SK-N-SH (cell line): Measurements from ENCODE around the gene TOM1L2. TPM values are rescaled to one million over a fixed set of nuclear protein-coding genes. Genes with fewer than 3 reads are reported as not detected.
A peak's percentile ranks its signal among the peaks of the same experiment; 100 is the strongest.

ENCODE experiments used
- CTCF ChIA-PET: fragments of 300-600, 350-600 bp; formaldehyde crosslinking; extraction: SDS; loops from one replicate; lab custom pipeline; 2021; lab: Yijun Ruan, JAX
- POLR2A ChIA-PET: fragments of 350-600 bp; sonication (Branson Sonifier 250); formaldehyde crosslinking; extraction: SDS; loops from one replicate; lab custom pipeline; 2020; ENCODE audit warnings: antibody characterized with exemption, inconsistent platforms; lab: Yijun Ruan, JAX
- DNase-seq: peaks from one replicate; pipeline ENCODE4 v3.0.0; 2012
- H2AFZ ChIP-seq: fragments of 200-600 bp; sonication (generic); 2 replicates; pipeline ENCODE4 v1.8.1; 2016; ENCODE audit warnings: antibody characterized with exemption, mild to moderate bottlenecking, low read depth
- H3F3A ChIP-seq: fragments of 200-600 bp; sonication (generic); replicated peaks from 2 replicates; pipeline ENCODE3; 2016; ENCODE audit warnings: antibody characterized with exemption, mild to moderate bottlenecking; ENCODE audit not compliant: insufficient read depth
- H3K27ac ChIP-seq, 2 experiments: fragments of 200-500 bp in 1 of 2; fragments of 200-600 bp in 1 of 2; sonication (Bioruptor generic) in 1 of 2; sonication (generic), shearing (Covaris generic) in 1 of 2; 2 replicates each; pipeline versions ENCODE4 v1.5.1 to v1.6.1; 2014 to 2016; ENCODE audit warnings: low read depth in 2 of 2, inconsistent platforms in 1 of 2, low read length in 1 of 2, mild to moderate bottlenecking in 1 of 2, mixed read lengths in 1 of 2
- H3K27me3 ChIP-seq: fragments of 200-600 bp; sonication (generic), shearing (Covaris generic); 2 replicates; pipeline ENCODE4 v1.6.1; 2016; ENCODE audit warnings: mixed run types; ENCODE audit not compliant: insufficient read depth
- H3K36me3 ChIP-seq, 2 experiments: fragments of 200-500 bp in 1 of 2; fragments of 200-600 bp in 1 of 2; sonication (Bioruptor generic) in 1 of 2; sonication (generic) in 1 of 2; replicated peaks in 1 of 2; 2 replicates each; pipeline versions ENCODE3 to v1.5.1; 2014 to 2016; ENCODE audit warnings: low read length in 1 of 2, mild to moderate bottlenecking in 1 of 2; ENCODE audit not compliant: insufficient read depth in 2 of 2, control insufficient read depth in 1 of 2
- H3K4me1 ChIP-seq, 2 experiments: fragments of 200-500 bp in 1 of 2; fragments of 200-600 bp in 1 of 2; sonication (Bioruptor generic) in 1 of 2; sonication (generic), shearing (Covaris generic) in 1 of 2; 2 replicates each; pipeline versions ENCODE4 v1.5.1 to v1.6.1; 2014 to 2016; ENCODE audit warnings: low read depth in 1 of 2, low read length in 1 of 2, mixed run types in 1 of 2; ENCODE audit not compliant: insufficient read depth in 2 of 2, control insufficient read depth in 1 of 2
- H3K4me2 ChIP-seq: fragments of 200-600 bp; sonication (generic), shearing (Covaris generic); 2 replicates; pipeline ENCODE4 v1.6.1; 2017; ENCODE audit warnings: mixed run types
- H3K4me3 ChIP-seq, 2 experiments: fragments of 200-500 bp in 1 of 2; fragments of 200-600 bp in 1 of 2; sonication (Bioruptor generic) in 1 of 2; sonication (generic), shearing (Covaris generic) in 1 of 2; 2 replicates each; pipeline versions ENCODE4 v1.5.1 to v1.8.1; 2014 to 2016; ENCODE audit warnings: low read depth in 2 of 2, inconsistent platforms in 1 of 2, low read length in 1 of 2, mild to moderate bottlenecking in 1 of 2, mixed read lengths in 1 of 2, moderate library complexity in 1 of 2
- H3K79me2 ChIP-seq: fragments of 200-600 bp; sonication (generic); 2 replicates; pipeline ENCODE4 v1.8.1; 2017; ENCODE audit warnings: mild to moderate bottlenecking; ENCODE audit not compliant: insufficient read depth
- H3K9ac ChIP-seq: fragments of 200-600 bp; sonication (generic); 2 replicates; pipeline ENCODE4 v1.6.1; 2017; ENCODE audit warnings: mixed run types
- H3K9me2 ChIP-seq: fragments of 200-600 bp; sonication (generic); 2 replicates; pipeline ENCODE4 v1.6.1; 2017; ENCODE audit warnings: mixed run types
- H3K9me3 ChIP-seq: fragments of 200-600 bp; sonication (generic); 2 replicates; pipeline ENCODE4 v1.6.1; 2017; ENCODE audit warnings: mixed run types, mild to moderate bottlenecking, moderate library complexity
- H4K20me1 ChIP-seq: fragments of 200-600 bp; sonication (generic); 2 replicates; pipeline ENCODE4 v1.6.1; 2017; ENCODE audit warnings: mild to moderate bottlenecking, mixed run types; ENCODE audit not compliant: insufficient read depth
- CHD2 ChIP-seq: fragments of 150-350 bp; IDR thresholded peaks from 2 replicates; pipeline ENCODE4 v1.6.1; 2018; ENCODE audit warnings: low read length; ENCODE audit not compliant: partially characterized antibody
- ELF1 ChIP-seq: IDR thresholded peaks from 2 replicates; pipeline ENCODE4 v1.4.0; 2012
- EP300 ChIP-seq, 2 experiments: IDR thresholded peaks; 2 replicates each; pipeline versions ENCODE4 v1.4.0 to v1.6.1; 2012; ENCODE audit warnings: borderline replicate concordance in 1 of 2, low read depth in 1 of 2, low read length in 1 of 2
- EZH2phosphoT487 ChIP-seq: fragments of 200-600 bp; sonication (generic); IDR thresholded peaks from 2 replicates; pipeline ENCODE4 v1.6.1; 2017; ENCODE audit warnings: low read depth, mixed run types, mild to moderate bottlenecking, antibody characterized with exemption, moderate library complexity, borderline replicate concordance
- FOXJ3 ChIP-seq: sonication (generic); formaldehyde crosslinking; IDR thresholded peaks from 2 replicates; pipeline ENCODE4 v1.5.1; 2020; ENCODE audit warnings: mild to moderate bottlenecking, missing genetic modification reagents
- GABPA ChIP-seq: IDR thresholded peaks from 2 replicates; pipeline ENCODE4 v1.4.0; 2012; ENCODE audit warnings: low read depth, mild to moderate bottlenecking
- GATA2 ChIP-seq: sonication (generic); formaldehyde crosslinking; IDR thresholded peaks from 2 replicates; pipeline ENCODE4 v1.5.0; 2020; ENCODE audit warnings: mild to moderate bottlenecking, missing genetic modification reagents
- MEF2A ChIP-seq: IDR thresholded peaks from 2 replicates; pipeline ENCODE4 v1.4.0; 2012; ENCODE audit warnings: low read depth, borderline replicate concordance
- MXI1 ChIP-seq: IDR thresholded peaks from 2 replicates; pipeline ENCODE4 v1.6.1; 2012; ENCODE audit warnings: mild to moderate bottlenecking, low read depth, low read length, improper control_type of control experiment
- NRF1 ChIP-seq: IDR thresholded peaks from 2 replicates; pipeline ENCODE4 v1.6.1; 2012; ENCODE audit warnings: low read depth, mild to moderate bottlenecking, low read length
- RAD21 ChIP-seq: IDR thresholded peaks from 2 replicates; pipeline ENCODE4 v1.6.1; 2012; ENCODE audit warnings: mild to moderate bottlenecking, low read length
- RCOR1 ChIP-seq: fragments of 150-350 bp; IDR thresholded peaks from 2 replicates; pipeline ENCODE4 v1.6.1; 2017; ENCODE audit warnings: antibody characterized with exemption, low read length
- RFX5 ChIP-seq: IDR thresholded peaks from 2 replicates; pipeline ENCODE4 v1.6.1; 2012; ENCODE audit warnings: mild to moderate bottlenecking, improper control_type of control experiment, low read length
- YY1 ChIP-seq: IDR thresholded peaks from 2 replicates; pipeline ENCODE4 v1.4.0; 2012; ENCODE audit warnings: low read depth, mild to moderate bottlenecking
- ZBTB33 ChIP-seq: IDR thresholded peaks from 2 replicates; pipeline ENCODE4 v1.4.0; 2012; ENCODE audit warnings: low read depth, borderline replicate concordance
- WGBS: methylation state at CpG from one replicate; pipeline ENCODE4 v1.1.6; 2017; ENCODE audit warnings: low lambda C conversion rate; 5-methylcytosine and 5-hydroxymethylcytosine counted together
- polyA plus RNA-seq, 3 experiments: library from polyadenylated mRNA; depleted of rRNA; stranded (reverse); fragments of >200 nt; gene quantifications; 2 replicates each; pipeline ENCODE4 v1.2.3, GENCODE V29; 2012
- TF ChIP-seq, protein P1 (sequence below): fragments of 150-350 bp; IDR thresholded peaks from 2 replicates; pipeline ENCODE4 v1.6.1; 2017; ENCODE audit warnings: antibody characterized with exemption, low read length, low read depth, borderline replicate concordance
- TF ChIP-seq, protein P2 (sequence below): fragments of 150-350 bp; IDR thresholded peaks from 2 replicates; pipeline ENCODE4 v1.6.1; 2016; ENCODE audit warnings: mild to moderate bottlenecking, low read depth, low read length

TOM1L2 gene
- polyA plus RNA-seq, 1 of the 3 experiments (the other 2 are of a cell fraction): 85.4 TPM

- Histone ChIP-seq H3K9ac (no peak overlapping the region), H3K36me3 (peaks cover 0 to 15% of the 10 kb centered on the region in 2 experiments), H3K79me2 (no peaks in the 10 kb centered on the region), H3K4me3 (no peak overlapping the region), H3K27me3 (no peaks in the 10 kb centered on the region), H3K9me3 (no peaks in the 10 kb centered on the region), H3K9me2 (no peaks in the 10 kb centered on the region), H4K20me1 (no peaks in the 10 kb centered on the region), H3K4me2 (no peak overlapping the region), H3K27ac (peak overlapping the region in 1 of 2 experiments; percentile 93; a peak in 2 of 4 replicates), H3F3A (peaks cover 4% of the 10 kb centered on the region), H2AFZ (no peak overlapping the region), H3K4me1 (peaks cover 0 to 35% of the 10 kb centered on the region in 2 experiments; a peak in 1 of 4 replicates)
- CTCF ChIA-PET: interaction anchor here (1.3 to 2.4 kb wide), 3 partner anchors 11 to 127 kb away, joined by 4 to 10 read pairs (median 6); no protein-coding TSS in a partner anchor
- POLR2A ChIA-PET: no interaction called here
- peak; percentile 32; the same call in 1 of the 2 replicates for TF ChIP-seq GATA2 (CRISPR knock-in tag)
- no peak for TF ChIP-seq RCOR1
- DNase-seq: peak; percentile 57
- 66% methylated on average over 3 of the region's 3 CpGs for WGBS
Observed at GRCh38 chr17:18017958-18018357, 45.8 kb upstream of the TOM1L2 start.

GRCh38 chr17:18016426-18016825, 44.2 kb upstream of the TOM1L2 start:
- H3K4me2 ChIP-seq: no peak overlapping the region
- 93% methylated on average over 12 of the region's 12 CpGs for WGBS
- no peak overlapping the region for H3K4me3 ChIP-seq
- H3K79me2 ChIP-seq: no peaks in the 10 kb centered on the region
- no peak overlapping the region for H2AFZ ChIP-seq
- no peaks in the 10 kb centered on the region for H3K9me3 ChIP-seq
- H3K27ac ChIP-seq: no peak overlapping the region
- H3K4me1 ChIP-seq: peaks cover 0 to 35% of the 10 kb centered on the region in 2 experiments; a peak in 1 of 4 replicates
- H3K9me2 ChIP-seq: no peaks in the 10 kb centered on the region
- peaks cover 0 to 14% of the 10 kb centered on the region in 2 experiments for H3K36me3 ChIP-seq
- ChIA-PET POLR2A (no interaction called here), CTCF (interaction anchor here (1.1 to 2.4 kb wide), 4 partner anchors 9 to 17 kb away, joined by 4 to 10 read pairs (median 6); no protein-coding TSS in a partner anchor)
- no peaks in the 10 kb centered on the region for H4K20me1 ChIP-seq
- no peak for TF ChIP-seq CHD2
- no peak for TF ChIP-seq EZH2phosphoT487
- no peak for TF ChIP-seq ELF1
- TF ChIP-seq NRF1: no peak
- no peak for TF ChIP-seq YY1
- TF ChIP-seq RCOR1: no peak
- no peak for TF ChIP-seq GABPA
- TF ChIP-seq MXI1: no peak
- no peak for TF ChIP-seq EP300 (IDR thresholded peaks at IDR 0.05; ENCODE audit: borderline replicate concordance in 1 of 2, low read depth in 1 of 2, low read length in 1 of 2)
- no peak for TF ChIP-seq RAD21
- no peak overlapping the region for H3K9ac ChIP-seq
- DNase-seq: no peak
- H3K27me3 ChIP-seq: no peaks in the 10 kb centered on the region
- peaks cover 4% of the 10 kb centered on the region for H3F3A ChIP-seq

DNA sequence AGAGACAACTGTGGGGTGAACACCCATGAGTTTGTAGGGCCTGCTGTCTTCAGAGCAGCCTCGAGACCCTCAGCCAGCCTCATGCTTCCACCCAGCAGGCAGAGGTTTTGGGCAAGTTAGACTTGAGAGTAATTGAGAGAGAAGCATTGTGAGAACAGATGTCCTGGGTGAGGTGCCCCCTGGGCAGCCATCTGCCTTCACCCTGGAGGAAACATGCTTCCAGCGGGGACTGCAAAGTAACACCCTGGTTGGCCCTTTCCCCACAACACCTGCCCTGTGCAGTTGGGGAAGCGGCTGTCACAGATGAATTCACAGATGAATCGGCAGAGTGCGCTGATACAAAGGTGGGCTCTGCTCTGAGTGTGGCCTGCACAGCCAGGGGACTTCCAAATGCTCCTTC, 43.4 kb upstream of the TOM1L2 start:
- Histone ChIP-seq H3K9ac (no peak overlapping the region), H3K36me3 (peaks cover 0 to 10% of the 10 kb centered on the region in 2 experiments), H3F3A (peaks cover 4% of the 10 kb centered on the region), H3K79me2 (no peaks in the 10 kb centered on the region), H3K9me2 (no peaks in the 10 kb centered on the region), H3K4me3 (no peak overlapping the region), H4K20me1 (no peaks in the 10 kb centered on the region), H3K9me3 (no peaks in the 10 kb centered on the region), H3K4me2 (no peak overlapping the region), H2AFZ (no peak overlapping the region), H3K27ac (peak overlapping the region in 1 of 2 experiments; percentile 2; a peak in 1 of 4 replicates), H3K4me1 (peaks cover 0 to 35% of the 10 kb centered on the region in 2 experiments; a peak in 1 of 4 replicates), H3K27me3 (no peaks in the 10 kb centered on the region)
- 91% methylated on average over 5 of the region's 5 CpGs for WGBS
- POLR2A ChIA-PET: no interaction called here
- DNase-seq: no peak
- TF ChIP-seq, protein P1, sequence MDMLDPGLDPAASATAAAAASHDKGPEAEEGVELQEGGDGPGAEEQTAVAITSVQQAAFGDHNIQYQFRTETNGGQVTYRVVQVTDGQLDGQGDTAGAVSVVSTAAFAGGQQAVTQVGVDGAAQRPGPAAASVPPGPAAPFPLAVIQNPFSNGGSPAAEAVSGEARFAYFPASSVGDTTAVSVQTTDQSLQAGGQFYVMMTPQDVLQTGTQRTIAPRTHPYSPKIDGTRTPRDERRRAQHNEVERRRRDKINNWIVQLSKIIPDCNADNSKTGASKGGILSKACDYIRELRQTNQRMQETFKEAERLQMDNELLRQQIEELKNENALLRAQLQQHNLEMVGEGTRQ: no peak
- no peak for TF ChIP-seq NRF1
- TF ChIP-seq ZBTB33: no peak
- TF ChIP-seq RFX5: no peak
- TF ChIP-seq MEF2A: no peak
- TF ChIP-seq, protein P2, sequence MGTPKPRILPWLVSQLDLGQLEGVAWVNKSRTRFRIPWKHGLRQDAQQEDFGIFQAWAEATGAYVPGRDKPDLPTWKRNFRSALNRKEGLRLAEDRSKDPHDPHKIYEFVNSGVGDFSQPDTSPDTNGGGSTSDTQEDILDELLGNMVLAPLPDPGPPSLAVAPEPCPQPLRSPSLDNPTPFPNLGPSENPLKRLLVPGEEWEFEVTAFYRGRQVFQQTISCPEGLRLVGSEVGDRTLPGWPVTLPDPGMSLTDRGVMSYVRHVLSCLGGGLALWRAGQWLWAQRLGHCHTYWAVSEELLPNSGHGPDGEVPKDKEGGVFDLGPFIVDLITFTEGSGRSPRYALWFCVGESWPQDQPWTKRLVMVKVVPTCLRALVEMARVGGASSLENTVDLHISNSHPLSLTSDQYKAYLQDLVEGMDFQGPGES: no peak
- no peak for TF ChIP-seq FOXJ3
- CTCF ChIA-PET: interaction anchor here (1.1 to 1.4 kb wide), 2 partner anchors 9 to 11 kb away, joined by 4 to 5 read pairs; no protein-coding TSS in a partner anchor
